Trophoblast cell (in vitro differentiated cells and primary cell): ENCODE measurements around the gene OSBPL1A.

Experiments
- DNase-seq, 2 donors: peaks; one replicate each; pipeline ENCODE4 v3.0.0-alpha.2; 2016
- H2AFZ ChIP-seq: 2 replicates; pipeline ENCODE4 v1.6.1; 2013; ENCODE audit warnings: low read length, moderate library complexity, mild to moderate bottlenecking; ENCODE audit not compliant: insufficient read depth, poor library complexity
- H2AK5ac ChIP-seq: 2 replicates; pipeline ENCODE4 v1.6.1; 2013; ENCODE audit warnings: mild to moderate bottlenecking, low read length
- H2BK120ac ChIP-seq: 2 replicates; pipeline ENCODE4 v1.6.1; 2013; ENCODE audit warnings: low read length, mild to moderate bottlenecking, moderate library complexity; ENCODE audit not compliant: insufficient read depth, poor library complexity
- H2BK12ac ChIP-seq: 2 replicates; pipeline ENCODE4 v1.6.1; 2013; ENCODE audit warnings: mild to moderate bottlenecking, low read length, moderate library complexity
- H2BK5ac ChIP-seq: 2 replicates; pipeline ENCODE4 v1.6.1; 2013; ENCODE audit warnings: low read length, low read depth, moderate library complexity, mild to moderate bottlenecking; ENCODE audit not compliant: poor library complexity
- H3K14ac ChIP-seq: 2 replicates; pipeline ENCODE4 v1.6.1; 2013; ENCODE audit warnings: mild to moderate bottlenecking, low read length
- H3K18ac ChIP-seq: 2 replicates; pipeline ENCODE4 v1.6.1; 2013; ENCODE audit warnings: mild to moderate bottlenecking, low read length
- H3K23ac ChIP-seq: 2 replicates; pipeline ENCODE4 v1.6.1; 2013; ENCODE audit warnings: low read length
- H3K27ac ChIP-seq: 2 replicates; pipeline ENCODE4 v1.5.1; 2013; ENCODE audit warnings: low read depth, mild to moderate bottlenecking, inconsistent platforms, low read length, moderate library complexity
- H3K27me3 ChIP-seq: 2 replicates; pipeline ENCODE4 v1.6.1; 2013; ENCODE audit warnings: inconsistent platforms, mild to moderate bottlenecking, low read length, moderate library complexity; ENCODE audit not compliant: insufficient read depth
- H3K36me3 ChIP-seq, 2 experiments: 1 replicate in 1 of 2; 2 replicates in 1 of 2; pipeline ENCODE4 v1.6.1; 2013; ENCODE audit warnings: low read length in 2 of 2, mild to moderate bottlenecking in 2 of 2, moderate library complexity in 1 of 2; ENCODE audit not compliant: insufficient read depth in 2 of 2, control insufficient read depth in 1 of 2
- H3K4ac ChIP-seq: 2 replicates; pipeline ENCODE4 v1.6.1; 2013; ENCODE audit warnings: low read depth, mild to moderate bottlenecking, low read length, moderate library complexity
- H3K4me1 ChIP-seq, 2 experiments: 1 replicate in 1 of 2; 2 replicates in 1 of 2; pipeline ENCODE4 v1.6.1; 2013; ENCODE audit warnings: low read length in 2 of 2, mild to moderate bottlenecking in 2 of 2, moderate library complexity in 1 of 2; ENCODE audit not compliant: insufficient read depth in 2 of 2, control insufficient read depth in 1 of 2
- H3K4me2 ChIP-seq: 2 replicates; pipeline ENCODE4 v1.6.1; 2013; ENCODE audit warnings: inconsistent platforms, mild to moderate bottlenecking, low read length, moderate library complexity
- H3K4me3 ChIP-seq: 2 replicates; pipeline ENCODE4 v1.5.1; 2013; ENCODE audit warnings: mild to moderate bottlenecking, low read depth, low read length, inconsistent platforms
- H3K79me1 ChIP-seq: one replicate; pipeline ENCODE4 v1.6.1; 2013; ENCODE audit warnings: low read length
- H3K79me2 ChIP-seq: 2 replicates; pipeline ENCODE4 v1.6.1; 2013; ENCODE audit warnings: low read length, mild to moderate bottlenecking; ENCODE audit not compliant: control insufficient read depth, insufficient read depth, poor library complexity
- H3K9ac ChIP-seq: 2 replicates; pipeline ENCODE4 v1.6.1; 2013; ENCODE audit warnings: mild to moderate bottlenecking, low read length
- H3K9me3 ChIP-seq: 2 replicates; pipeline ENCODE4 v1.6.1; 2013; ENCODE audit warnings: low read depth, mild to moderate bottlenecking, control low read depth, inconsistent platforms, low read length; ENCODE audit not compliant: insufficient read depth
- H4K12ac ChIP-seq: 2 replicates; pipeline ENCODE4 v1.6.1; 2013; ENCODE audit warnings: low read depth, mild to moderate bottlenecking, low read length, moderate library complexity
- H4K8ac ChIP-seq: 2 replicates; pipeline ENCODE4 v1.6.1; 2013; ENCODE audit warnings: low read depth, mild to moderate bottlenecking, low read length, moderate library complexity
- H4K91ac ChIP-seq: one replicate; pipeline ENCODE4 v1.6.1; 2013; ENCODE audit warnings: low read depth, mild to moderate bottlenecking, low read length, moderate library complexity
- WGBS: extraction: QIAGEN DNeasy Blood & Tissue Kit; methylation state at CpG from one replicate; pipeline ENCODE4 v1.1.7; 2013; ENCODE audit warnings: missing lambda C conversion rate; ENCODE audit not compliant: insufficient read length, insufficient coverage; ENCODE audit errors: extremely low coverage; 5-methylcytosine and 5-hydroxymethylcytosine counted together

Gene OSBPL1A

DNA sequence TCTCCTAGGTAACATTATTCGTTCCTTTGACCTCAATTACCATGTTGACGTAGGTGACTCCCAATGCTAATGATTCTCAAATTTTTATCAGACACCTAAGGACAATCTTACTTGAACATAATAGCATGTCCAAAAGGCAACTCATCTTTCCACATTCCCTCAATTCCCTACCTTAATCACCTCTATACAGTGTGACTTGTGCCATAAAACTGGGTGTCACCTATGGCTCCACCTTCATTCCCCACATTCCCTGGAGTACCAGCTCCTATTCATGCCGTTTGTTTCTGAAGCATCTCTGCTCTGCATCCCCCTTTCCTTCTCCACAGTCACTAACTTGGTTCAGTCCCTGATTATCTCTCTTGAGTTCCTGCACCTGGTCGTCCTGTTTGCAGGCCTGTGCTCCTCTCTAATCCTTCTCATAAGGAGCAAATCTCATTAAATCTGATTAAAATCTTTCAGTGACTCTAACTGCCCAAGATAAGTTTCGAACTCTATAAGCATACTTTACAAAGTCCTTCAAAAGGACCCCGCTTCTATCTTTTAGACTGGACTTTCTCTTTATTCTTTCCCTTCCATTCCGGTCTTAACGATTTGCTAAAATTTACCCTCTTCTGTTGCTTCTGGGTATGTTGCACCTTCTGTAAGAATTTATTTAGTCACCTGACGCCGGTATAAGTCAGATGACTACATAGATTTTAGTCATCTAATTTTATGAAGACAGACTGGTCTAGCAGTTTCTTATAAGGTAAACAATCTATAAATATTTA lies 128.7 kb downstream of the OSBPL1A start:
- Histone ChIP-seq H3K4me1 (no peaks in the 10 kb centered on the region), H3K14ac (no peak overlapping the region), H4K12ac (no peak overlapping the region), H3K36me3 (peaks cover 0 to 2% of the 10 kb centered on the region in 2 experiments), H2BK12ac (no peak overlapping the region), H4K8ac (no peak overlapping the region), H3K27ac (no peak overlapping the region), H2BK120ac (no peak overlapping the region), H4K91ac (no peak overlapping the region), H2BK5ac (no peak overlapping the region), H3K79me2 (peaks cover 9% of the 10 kb centered on the region), H3K9ac (no peak overlapping the region), H3K23ac (no peak overlapping the region), H3K79me1 (peaks cover 8% of the 10 kb centered on the region), H3K9me3 (no peaks in the 10 kb centered on the region), H2AK5ac (no peak overlapping the region), H3K27me3 (no peaks in the 10 kb centered on the region), H3K4me3 (no peak overlapping the region), H3K4me2 (no peak overlapping the region), H3K18ac (no peak overlapping the region), H2AFZ (no peak overlapping the region), H3K4ac (no peak overlapping the region)
- DNase-seq, result peak in 1 of 2 donors; percentile 24
- WGBS, result no CpG with 5 or more reads among the region's 10 CpGs

DNA sequence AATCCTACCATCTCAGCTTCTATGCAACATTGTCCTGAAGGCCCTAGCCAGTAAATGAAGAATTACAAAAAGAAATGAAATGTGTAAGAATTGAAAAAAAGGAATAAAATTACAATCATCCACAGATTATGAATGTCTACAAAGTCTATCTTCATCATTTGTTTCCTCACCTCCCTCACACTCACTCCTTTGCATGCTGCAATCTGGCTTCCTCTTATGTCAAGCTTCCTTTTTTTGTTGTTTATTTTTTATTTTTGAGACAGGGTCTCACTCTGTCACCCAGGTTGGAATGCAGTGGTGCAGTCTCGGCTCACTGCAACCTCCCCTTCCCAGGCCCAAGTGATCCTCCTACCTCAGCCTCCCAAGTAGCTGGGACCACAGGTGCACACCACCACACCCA lies 129.7 kb downstream of the OSBPL1A start:
- Histone ChIP-seq H2BK120ac (no peak overlapping the region), H3K4ac (no peak overlapping the region), H4K8ac (no peak overlapping the region), H2AK5ac (no peak overlapping the region), H3K4me1 (no peaks in the 10 kb centered on the region), H3K14ac (no peak overlapping the region), H2BK12ac (no peak overlapping the region), H3K79me1 (peaks cover 8% of the 10 kb centered on the region), H3K9ac (no peak overlapping the region), H3K4me3 (no peak overlapping the region), H3K4me2 (no peak overlapping the region), H3K27ac (no peak overlapping the region), H4K12ac (no peak overlapping the region), H3K9me3 (no peaks in the 10 kb centered on the region), H2BK5ac (no peak overlapping the region), H2AFZ (no peak overlapping the region), H3K79me2 (peaks cover 9% of the 10 kb centered on the region), H3K27me3 (no peaks in the 10 kb centered on the region), H4K91ac (no peak overlapping the region), H3K23ac (no peak overlapping the region), H3K18ac (no peak overlapping the region), H3K36me3 (peaks cover 0 to 2% of the 10 kb centered on the region in 2 experiments)
- no CpG with 5 or more reads among the region's 1 CpG for WGBS
- no peak for DNase-seq

- Histone ChIP-seq H2BK12ac (no peak overlapping the region), H3K9ac (no peak overlapping the region), H2AFZ (no peak overlapping the region), H4K91ac (no peak overlapping the region), H3K4ac (no peak overlapping the region), H3K27me3 (no peaks in the 10 kb centered on the region), H3K79me1 (no peaks in the 10 kb centered on the region), H3K9me3 (no peaks in the 10 kb centered on the region), H3K79me2 (peaks cover 1% of the 10 kb centered on the region), H3K14ac (no peak overlapping the region), H3K27ac (no peak overlapping the region), H2BK120ac (no peak overlapping the region), H3K23ac (no peak overlapping the region), H3K4me3 (no peak overlapping the region), H2BK5ac (no peak overlapping the region), H4K12ac (no peak overlapping the region), H3K18ac (no peak overlapping the region), H3K4me1 (no peaks in the 10 kb centered on the region), H4K8ac (no peak overlapping the region), H3K36me3 (peaks cover 0 to 2% of the 10 kb centered on the region in 2 experiments), H3K4me2 (no peak overlapping the region), H2AK5ac (no peak overlapping the region)
- DNase-seq, result no peak
- no CpG with 5 or more reads among the region's 1 CpG for WGBS
These were observed 131.5 kb downstream of the OSBPL1A start for GRCh38 chr18:24266131-24266530.

DNA sequence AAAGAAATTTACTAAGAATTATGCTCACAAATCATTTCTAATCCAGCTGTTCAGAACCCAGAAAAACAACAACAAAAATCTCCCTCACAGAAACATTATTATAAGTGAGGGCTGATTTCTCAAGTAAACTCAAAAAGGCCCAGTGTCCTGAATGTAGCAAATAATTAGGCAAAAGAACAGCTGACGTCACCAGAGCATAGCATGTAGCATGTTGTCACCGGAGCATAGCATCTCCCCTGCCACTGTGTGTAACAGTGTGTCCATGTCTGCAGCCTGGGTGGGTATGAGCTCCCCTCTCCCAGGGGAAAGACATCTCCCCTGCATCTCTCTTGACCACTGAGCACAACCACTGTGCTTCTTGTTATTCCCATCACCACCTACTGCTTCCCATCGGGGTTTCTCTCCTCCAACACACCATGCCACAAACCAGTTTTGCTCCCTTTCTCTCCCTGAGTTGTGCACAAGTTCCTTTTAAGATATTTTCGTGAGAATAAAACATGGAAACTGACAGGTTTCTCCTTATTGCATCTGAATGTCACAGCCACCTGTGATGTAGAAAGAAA lies 132.0 kb downstream of the OSBPL1A start:
- no peak overlapping the region for H3K4me3 ChIP-seq
- H2AFZ ChIP-seq, result no peak overlapping the region
- peaks cover 1% of the 10 kb centered on the region for H3K79me2 ChIP-seq
- H4K91ac ChIP-seq, result no peak overlapping the region
- H3K9me3 ChIP-seq, result no peaks in the 10 kb centered on the region
- no peak overlapping the region for H3K23ac ChIP-seq
- H3K27ac ChIP-seq, result no peak overlapping the region
- DNase-seq, result no peak
- no peak overlapping the region for H3K18ac ChIP-seq
- H2AK5ac ChIP-seq, result no peak overlapping the region
- H2BK120ac ChIP-seq, result no peak overlapping the region
- peaks cover 0 to 2% of the 10 kb centered on the region in 2 experiments for H3K36me3 ChIP-seq
- WGBS, result no CpG with 5 or more reads among the region's 4 CpGs
- no peak overlapping the region for H3K4me2 ChIP-seq
- no peaks in the 10 kb centered on the region for H3K27me3 ChIP-seq
- no peaks in the 10 kb centered on the region for H3K4me1 ChIP-seq
- no peaks in the 10 kb centered on the region for H3K79me1 ChIP-seq
- no peak overlapping the region for H2BK12ac ChIP-seq
- no peak overlapping the region for H3K9ac ChIP-seq
- no peak overlapping the region for H4K8ac ChIP-seq
- H3K14ac ChIP-seq, result no peak overlapping the region
- no peak overlapping the region for H2BK5ac ChIP-seq
- no peak overlapping the region for H3K4ac ChIP-seq
- H4K12ac ChIP-seq, result no peak overlapping the region
